GM06990 (cell line): ENCODE data around the gene IL27RA.

Source experiments
- DNase-seq: peaks from one replicate; pipeline ENCODE4 v3.0.0-alpha.2; 2011; ENCODE audit not compliant: insufficient read length; ENCODE audit errors: extremely low read depth
- H3K27me3 ChIP-seq: replicated peaks from 2 replicates; pipeline ENCODE4 v1.6.0; 2011; ENCODE audit warnings: low read length; ENCODE audit not compliant: control insufficient read depth, insufficient read depth
- H3K36me3 ChIP-seq: 2 replicates; pipeline ENCODE4 v1.5.1; 2011; ENCODE audit warnings: low read length; ENCODE audit not compliant: control insufficient read depth, insufficient read depth
- H3K4me3 ChIP-seq: replicated peaks from 2 replicates; pipeline ENCODE4 v1.5.1; 2011; ENCODE audit warnings: low read depth, mild to moderate bottlenecking, control low read depth, low read length
- CTCF ChIP-seq: IDR thresholded peaks from 2 replicates; pipeline ENCODE4 v1.5.1; 2011; ENCODE audit warnings: low read length, control low read depth, mild to moderate bottlenecking, inconsistent platforms; ENCODE audit not compliant: insufficient read depth, poor library complexity, severe bottlenecking

The IL27RA gene

GRCh38 chr19:14002571-14003250 is 28.9 kb upstream of the IL27RA start:
- Histone ChIP-seq H3K4me3 (no peak overlapping the region), H3K27me3 (no peaks in the 10 kb centered on the region), H3K36me3 (no peaks in the 10 kb centered on the region; the same call in 1 of the 2 replicates)
- DNase-seq, result no peak
- no peak for TF ChIP-seq CTCF

- Histone ChIP-seq H3K27me3 (no peaks in the 10 kb centered on the region), H3K36me3 (no peaks in the 10 kb centered on the region; the same call in 1 of the 2 replicates), H3K4me3 (no peak overlapping the region)
- TF ChIP-seq CTCF, result no peak
- DNase-seq, result peak; percentile 51
Observed at GRCh38 chr19:14003251-14004055, 28.1 kb upstream of the IL27RA start.

DNA sequence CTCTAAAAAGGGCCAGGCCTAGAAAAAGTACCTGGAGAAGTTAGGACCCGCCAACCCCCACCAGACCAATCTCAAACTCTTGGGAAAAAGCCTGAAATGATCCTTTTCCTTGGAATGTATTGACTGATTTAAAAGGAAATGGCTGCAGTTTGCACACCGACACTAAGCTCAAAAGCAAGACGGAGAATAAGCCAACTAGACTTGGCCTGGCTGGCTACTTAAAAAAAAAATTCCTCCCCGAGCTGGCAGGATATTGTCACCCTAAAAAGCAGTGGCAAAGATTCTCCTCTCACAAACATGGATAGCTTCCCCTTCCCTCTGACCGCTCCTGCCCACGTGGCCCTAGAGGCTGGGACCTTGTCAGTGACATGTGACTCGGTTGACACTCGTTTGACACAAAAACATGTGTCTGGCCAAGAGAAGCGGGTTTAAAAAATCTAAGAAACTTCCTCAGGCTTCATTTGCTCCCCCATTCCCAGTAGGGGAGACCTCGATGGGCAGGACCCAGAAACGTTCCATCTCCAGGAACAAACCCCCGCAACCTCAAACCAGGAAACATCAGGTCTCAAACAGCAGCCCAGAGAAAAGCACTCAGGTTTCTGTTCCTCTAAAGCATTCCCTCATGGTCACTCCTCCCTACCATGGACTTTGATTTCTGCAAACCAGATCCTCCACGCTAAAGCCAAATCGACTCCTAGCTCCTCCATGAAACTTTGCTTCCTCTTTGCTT is 26.8 kb upstream of the IL27RA start:
- no peak for DNase-seq
- no peak for TF ChIP-seq CTCF
- H3K4me3 ChIP-seq, result peak overlapping the region; percentile 84
- H3K27me3 ChIP-seq, result no peaks in the 10 kb centered on the region
- H3K36me3 ChIP-seq, result no peaks in the 10 kb centered on the region

DNA sequence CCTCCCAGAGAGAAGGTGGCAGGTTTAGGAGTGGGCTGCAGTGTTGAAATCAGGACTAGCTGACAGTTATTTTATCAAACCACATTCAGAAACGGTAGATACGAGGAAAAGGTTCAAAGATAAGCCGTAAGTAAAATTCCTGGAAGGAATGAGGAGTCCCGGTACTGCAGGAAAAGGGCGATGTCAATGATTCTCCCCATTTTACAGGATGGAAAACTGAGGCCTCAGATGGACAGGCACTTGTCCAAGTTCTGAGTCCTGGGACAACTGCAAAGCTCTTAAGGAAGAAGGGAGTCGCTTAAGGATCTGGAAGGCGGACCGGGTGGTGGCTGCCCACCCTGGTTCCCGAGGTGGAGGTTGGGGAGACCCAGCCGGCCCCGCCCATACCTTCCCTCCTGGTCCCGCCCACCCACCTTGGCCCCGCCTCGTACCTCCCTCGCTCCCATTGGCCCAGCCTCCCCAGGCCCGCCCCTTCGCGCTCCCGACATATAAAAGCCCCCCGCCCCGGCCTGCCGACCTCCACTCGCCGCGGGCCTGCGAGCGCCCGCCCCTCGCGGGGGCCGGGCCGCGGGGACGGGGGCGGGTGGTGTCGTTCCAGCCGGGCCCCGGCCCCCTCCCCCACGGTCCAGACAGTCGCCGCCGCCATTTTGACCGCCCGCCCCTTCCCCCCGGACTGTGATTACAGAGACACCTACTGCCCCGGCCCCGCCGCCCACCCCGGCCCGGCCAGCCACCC is 26.0 kb upstream of the IL27RA start:
- DNase-seq, result peak; percentile 89
- Histone ChIP-seq H3K36me3 (no peaks in the 10 kb centered on the region), H3K4me3 (peak overlapping the region; percentile 84), H3K27me3 (no peaks in the 10 kb centered on the region)
- no peak for TF ChIP-seq CTCF

GRCh38 chr19:14006085-14006765 is 25.3 kb upstream of the IL27RA start, which contains the start of gene RFX1:
Gene RFX1 (minus strand): TSS chr19:14006320. CDS start chr19:13993843, 12,477 bp downstream.
- Histone ChIP-seq H3K4me3 (peak within 1 kb of the TSS; percentile 84), H3K27me3 (no peaks in the 10 kb centered on the region), H3K36me3 (no peaks in the 10 kb centered on the region)
- TF ChIP-seq CTCF, result no peak
- DNase-seq, result peak; percentile 98
